ENCODE data around the gene FGG.
"Not testable (repeated sequence)": the region's sequence is repeated elsewhere in the genome, so short reads cannot be mapped to it uniquely, and the experiment has no call there.

Gene FGG

DNA sequence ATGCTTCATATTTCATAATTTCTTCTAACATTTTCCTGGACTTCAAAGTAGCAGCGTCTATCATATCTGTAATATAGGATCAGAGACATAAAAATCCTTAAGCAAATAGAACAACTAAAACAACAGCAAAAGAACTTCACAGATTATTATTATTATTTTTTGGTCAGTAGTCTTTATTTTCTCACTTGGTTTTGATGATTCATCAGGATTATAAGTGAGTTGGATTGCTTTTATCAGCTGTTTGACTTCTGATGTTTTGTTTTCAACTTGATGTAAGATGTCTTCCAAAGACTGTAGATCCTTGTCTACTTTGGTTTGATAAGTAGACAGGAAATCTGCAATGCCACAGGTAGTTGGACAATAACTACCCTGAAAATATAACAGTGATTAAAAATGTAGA, 623 bp downstream of the FGG start:
- DNase-seq (ENCODE audit: low read depth in 2 of 2), result no peak

GRCh38 chr4:154610582-154610981, 1.9 kb downstream of the FGG start:
- no peak for DNase-seq (ENCODE audit: low read depth in 2 of 2)

DNA sequence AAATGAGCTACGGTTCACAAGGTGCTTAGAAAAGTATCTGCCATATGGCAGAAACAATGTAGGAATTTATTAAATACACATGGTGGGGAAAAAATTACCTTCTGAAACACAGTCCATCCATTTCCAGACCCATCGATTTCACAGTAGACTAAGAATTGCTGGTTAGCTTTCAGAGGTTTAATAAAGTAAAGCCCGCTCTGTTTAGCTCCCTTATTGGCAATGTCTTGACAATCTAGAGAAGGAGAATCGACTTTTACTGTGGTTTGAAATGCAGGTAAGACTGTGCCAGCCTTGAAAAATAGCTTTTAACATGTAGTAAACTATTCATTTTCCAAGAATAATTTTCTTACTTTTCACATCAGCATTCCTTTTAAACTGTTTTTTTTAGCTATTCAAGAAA, 2.9 kb downstream of the FGG start:
- no peak for DNase-seq (ENCODE audit: low read depth in 2 of 2)

GRCh38 chr4:154608361-154609252, 3.8 kb downstream of the FGG start:
- DNase-seq (ENCODE audit: low read depth in 2 of 2), result no peak

GRCh38 chr4:154606728-154607723, 5.4 kb downstream of the FGG start:
- no peak for DNase-seq (ENCODE audit: low read depth in 2 of 2)

- no peak for DNase-seq (ENCODE audit: low read depth in 2 of 2)
These were observed 7.7 kb downstream of the FGG start for GRCh38 chr4:154604696-154605200.

- no peak for DNase-seq (ENCODE audit: low read depth in 2 of 2)
These were observed 9.2 kb downstream of the FGG start for GRCh38 chr4:154603033-154603943.

- DNase-seq (ENCODE audit: low read depth in 2 of 2), result no peak
These were observed 9.9 kb downstream of the FGG start for GRCh38 chr4:154602404-154603020.

GRCh38 chr4:154597798-154598774, 14.4 kb downstream of the FGG start:
- no peak for DNase-seq (ENCODE audit: low read depth in 2 of 2)

GRCh38 chr4:154597281-154597680, 15.2 kb downstream of the FGG start:
- DNase-seq (ENCODE audit: low read depth in 2 of 2), result not testable (repeated sequence)

- no peak for DNase-seq (ENCODE audit: low read depth in 2 of 2)
These were observed 16.6 kb downstream of the FGG start for GRCh38 chr4:154595807-154596206.

GRCh38 chr4:154594343-154594742, 18.1 kb downstream of the FGG start:
- DNase-seq (ENCODE audit: low read depth in 2 of 2), result not testable (repeated sequence)

- DNase-seq (ENCODE audit: low read depth in 2 of 2), result no peak
These were observed 18.6 kb downstream of the FGG start for GRCh38 chr4:154593868-154594267.

DNA sequence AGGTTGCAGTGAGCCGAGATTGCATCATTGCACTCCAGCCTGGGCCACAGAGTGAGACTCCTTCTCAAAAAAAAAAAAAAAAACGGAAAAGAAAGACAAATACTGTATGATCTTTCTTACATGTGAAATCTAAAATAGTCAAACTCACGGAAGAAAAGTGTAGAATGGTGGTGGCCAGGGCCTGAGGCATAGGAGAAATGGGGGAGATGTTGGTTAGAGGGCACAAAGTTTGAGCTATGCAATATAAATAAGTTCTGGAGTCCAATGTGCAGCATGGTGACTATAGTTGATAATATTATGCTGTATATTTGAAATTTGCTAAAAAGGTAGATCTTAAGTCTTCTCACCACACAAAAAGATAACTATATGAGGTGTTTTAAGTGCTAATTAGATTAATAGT, 20.6 kb downstream of the FGG start:
- DNase-seq (ENCODE audit: low read depth in 2 of 2), result no peak

- no peak for DNase-seq (ENCODE audit: low read depth in 2 of 2)
These were observed 22.0 kb downstream of the FGG start, which contains the start of gene FGA for GRCh38 chr4:154590329-154591006. Gene FGA (minus strand): TSS chr4:154590742. CDS start chr4:154590687, 55 bp downstream.

GRCh38 chr4:154589296-154590197, 22.9 kb downstream of the FGG start:
- DNase-seq (ENCODE audit: low read depth in 2 of 2), result no peak

- DNase-seq (ENCODE audit: low read depth in 2 of 2), result no peak
These were observed 24.3 kb downstream of the FGG start for GRCh38 chr4:154588198-154588597.
